ENCODE data around the gene TMEM272.

TMEM272 gene

DNA sequence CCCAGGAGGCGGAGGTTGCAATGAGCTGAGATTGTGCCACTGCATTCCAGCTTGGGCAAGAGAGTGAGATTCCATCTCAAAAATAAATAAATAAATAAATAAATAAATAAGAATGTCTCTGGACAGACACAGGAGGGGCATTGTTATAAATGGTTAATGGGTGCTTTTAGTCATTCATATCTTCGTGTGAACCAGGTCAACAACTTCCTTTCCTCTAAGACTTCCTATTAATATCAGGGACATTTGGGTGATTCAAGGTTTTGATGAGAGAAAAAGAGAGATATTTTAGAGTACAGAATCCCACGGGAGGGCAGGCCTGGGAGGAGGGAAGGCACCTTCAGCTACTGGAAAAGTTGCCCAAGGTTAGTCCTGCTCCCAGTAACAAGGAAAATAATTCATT is 64.9 kb downstream of the TMEM272 start:
- DNase-seq (ENCODE audit: low spot score), result no peak

DNA sequence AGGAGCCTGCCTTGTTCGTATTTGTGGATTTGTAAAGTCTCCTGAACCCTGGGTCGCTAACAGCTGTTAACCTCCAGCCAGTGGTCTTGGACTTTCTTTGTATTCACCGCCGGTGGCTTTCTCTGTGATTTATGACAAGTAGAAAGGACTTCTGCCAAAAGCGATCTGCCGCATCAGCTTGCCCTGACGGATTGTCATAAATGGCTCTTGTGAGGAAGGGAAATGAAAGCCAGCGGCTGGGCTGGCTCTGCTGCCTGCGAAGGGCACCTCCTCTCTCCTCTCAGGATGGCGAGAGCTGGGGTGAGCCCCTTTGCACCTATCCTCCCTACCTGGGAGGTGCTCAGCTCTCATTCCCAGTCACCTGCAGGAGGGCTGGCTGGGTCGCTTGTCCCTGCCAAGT is 66.6 kb downstream of the TMEM272 start:
- DNase-seq (ENCODE audit: low spot score), result no peak

DNA sequence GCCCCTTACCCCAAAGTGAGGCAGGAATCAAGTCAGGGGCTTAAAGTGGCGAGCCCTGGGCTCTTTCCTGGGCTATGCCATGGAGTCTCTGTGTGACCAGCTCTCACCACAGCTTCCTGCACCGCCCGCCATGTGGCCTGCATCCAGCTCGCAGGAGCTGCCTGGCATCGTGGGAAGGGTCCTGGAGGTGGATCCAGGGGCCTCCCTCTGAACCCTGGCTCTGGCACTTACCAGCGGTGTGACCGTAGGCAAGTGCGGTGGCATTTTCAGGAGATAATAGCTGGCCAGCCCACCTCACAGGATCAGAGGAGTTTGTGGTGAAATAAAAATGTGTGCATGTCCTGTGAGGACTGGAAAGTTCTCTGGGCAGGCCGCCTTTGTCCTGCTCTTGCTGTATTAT is 67.1 kb downstream of the TMEM272 start:
- DNase-seq (ENCODE audit: low spot score), result no peak

DNA sequence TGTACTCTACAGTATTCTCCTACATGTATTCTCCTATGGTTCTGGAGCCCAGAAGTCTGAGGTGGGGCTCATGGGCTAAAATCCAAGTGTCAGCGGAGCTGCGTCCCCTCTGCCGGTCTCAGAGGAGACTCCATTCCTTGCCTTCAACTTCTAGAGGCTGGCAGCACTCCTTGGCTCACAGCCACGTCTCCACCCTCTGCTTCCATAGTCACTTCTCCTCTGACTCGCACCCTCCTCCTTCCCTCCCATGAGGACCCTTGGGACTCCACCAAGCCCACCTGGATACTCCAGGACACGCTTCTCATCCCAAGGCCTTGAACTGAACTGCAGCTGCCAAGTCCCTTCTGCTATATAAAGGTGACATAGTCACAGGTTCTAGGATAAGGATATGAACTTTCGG is 68.8 kb downstream of the TMEM272 start:
- DNase-seq (ENCODE audit: low spot score), result no peak

DNA sequence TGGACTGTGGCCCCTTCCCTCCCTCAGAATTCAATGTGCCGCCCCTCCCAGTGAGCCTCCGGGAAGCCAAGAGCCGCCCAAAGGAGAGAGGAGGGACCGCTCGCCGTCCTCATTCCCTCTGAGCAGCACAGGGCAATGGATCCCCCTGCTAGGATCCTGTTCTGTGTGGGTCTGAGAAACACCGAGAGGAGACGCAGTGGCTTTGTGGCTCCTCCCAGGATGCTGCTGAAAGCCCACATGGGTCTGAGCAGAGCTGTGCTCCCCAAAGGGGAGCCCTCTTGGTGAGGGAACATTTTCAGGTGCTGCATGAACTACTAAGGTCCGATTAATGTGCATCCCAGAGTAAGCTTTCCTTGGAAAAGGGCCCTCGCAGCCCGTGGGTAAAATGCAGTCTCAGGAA is 71.5 kb downstream of the TMEM272 start:
- no peak for DNase-seq (ENCODE audit: low spot score)

DNA sequence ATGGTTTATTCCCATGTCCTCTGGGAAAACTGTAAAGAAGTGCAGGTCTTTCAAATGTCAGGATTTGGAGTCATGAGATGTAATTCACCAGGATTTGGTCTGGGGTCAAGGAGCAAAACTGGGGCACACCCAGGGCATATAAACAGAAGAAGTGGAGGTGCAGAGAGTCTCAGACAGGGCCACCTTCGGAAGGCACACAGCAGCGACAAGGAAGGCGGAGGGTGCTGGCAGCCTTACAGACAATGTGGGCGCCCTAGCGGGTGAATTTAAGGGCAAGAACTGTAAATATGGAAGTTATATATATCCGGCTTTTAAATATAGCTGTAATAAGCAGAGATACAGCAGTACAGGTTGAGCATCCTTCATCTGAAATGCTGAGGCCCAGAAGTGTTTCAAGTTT is 72.2 kb downstream of the TMEM272 start:
- no peak for DNase-seq (ENCODE audit: low spot score)

DNA sequence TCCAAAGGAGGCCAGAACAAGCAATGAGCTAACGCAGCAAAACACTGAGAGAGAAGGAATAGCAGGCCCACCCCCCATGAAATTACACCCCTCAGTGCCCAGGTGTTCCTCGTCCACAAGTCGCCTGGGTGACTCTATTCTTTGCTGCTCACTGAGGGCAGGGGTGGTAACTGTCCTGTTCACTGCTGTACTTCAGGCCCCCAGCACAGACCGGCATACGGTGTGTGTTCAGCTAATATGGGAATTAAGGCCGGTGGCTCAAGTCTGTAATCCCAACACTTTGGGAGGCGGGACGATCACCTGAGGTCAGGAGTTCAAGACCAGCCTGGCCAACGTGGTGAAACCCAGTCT is 72.9 kb downstream of the TMEM272 start:
- no peak for DNase-seq (ENCODE audit: low spot score)

DNA sequence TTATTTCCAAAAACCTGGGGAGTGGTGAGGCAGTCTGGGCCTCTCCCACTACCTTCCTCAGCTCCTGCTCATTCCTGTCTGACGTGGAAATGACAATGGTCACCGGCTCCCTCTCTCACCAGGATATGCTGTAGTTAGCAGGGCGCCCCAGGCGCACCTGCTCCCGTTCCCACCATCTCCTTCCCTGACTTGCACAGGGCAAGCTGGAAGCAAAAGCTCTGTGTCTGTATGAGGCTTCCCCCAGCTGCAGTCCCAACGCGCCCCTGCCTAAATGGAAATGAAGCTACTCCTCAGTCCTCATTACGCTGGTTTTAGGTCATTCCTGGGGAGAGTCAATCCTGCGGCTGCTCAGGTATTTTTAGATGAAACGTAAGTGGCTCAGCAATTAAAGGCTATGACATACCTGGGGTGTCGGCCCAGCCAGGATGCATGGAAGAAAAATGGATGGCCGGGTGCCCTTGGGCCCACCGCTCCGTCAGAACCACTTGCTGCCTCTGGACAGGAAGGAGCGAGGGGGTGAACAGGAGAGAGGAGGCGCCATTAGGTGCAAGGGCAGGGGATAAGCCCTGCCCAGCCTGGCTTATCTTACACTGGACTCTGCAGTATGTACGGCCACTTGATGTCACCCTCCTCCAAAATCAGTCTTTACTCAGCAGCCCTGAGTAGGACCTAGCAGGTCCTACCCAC is 73.4 kb downstream of the TMEM272 start:
- no peak for DNase-seq (ENCODE audit: low spot score)

DNA sequence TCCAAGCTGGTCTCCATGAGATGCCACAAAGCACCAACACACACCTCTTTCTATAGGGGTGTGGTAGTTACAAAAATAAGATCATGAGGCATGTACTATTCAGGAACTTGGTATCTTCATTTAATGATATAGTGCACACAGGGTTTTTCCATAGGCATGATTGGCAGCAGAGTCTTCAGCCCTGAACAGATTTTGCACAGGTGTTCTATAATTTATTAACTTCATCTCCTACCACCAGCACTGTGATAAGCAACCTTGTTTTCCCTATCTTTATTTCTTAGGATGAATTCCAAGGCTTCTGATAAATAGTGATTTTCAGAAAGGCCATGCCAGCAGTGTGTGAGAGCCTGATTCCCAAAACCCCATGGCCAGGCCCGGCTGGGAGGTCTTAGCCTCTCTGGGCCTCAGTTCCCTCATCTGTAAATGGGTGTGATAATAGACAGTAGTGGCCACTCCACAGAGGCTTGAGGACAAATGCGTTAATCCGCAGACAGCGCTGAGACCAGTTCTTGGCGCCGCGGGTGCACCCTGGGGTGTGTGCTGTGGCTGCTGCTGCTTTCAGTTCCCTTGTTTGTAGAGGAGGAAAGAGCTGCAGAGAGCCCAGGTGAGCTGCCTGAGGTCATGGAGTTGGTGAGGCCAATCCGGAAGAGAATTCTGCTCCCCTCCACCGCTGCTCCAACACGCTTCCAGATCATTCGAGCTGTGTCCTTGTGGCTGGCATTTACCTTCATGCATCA is 74.1 kb downstream of the TMEM272 start:
- DNase-seq (ENCODE audit: low spot score), result no peak

DNA sequence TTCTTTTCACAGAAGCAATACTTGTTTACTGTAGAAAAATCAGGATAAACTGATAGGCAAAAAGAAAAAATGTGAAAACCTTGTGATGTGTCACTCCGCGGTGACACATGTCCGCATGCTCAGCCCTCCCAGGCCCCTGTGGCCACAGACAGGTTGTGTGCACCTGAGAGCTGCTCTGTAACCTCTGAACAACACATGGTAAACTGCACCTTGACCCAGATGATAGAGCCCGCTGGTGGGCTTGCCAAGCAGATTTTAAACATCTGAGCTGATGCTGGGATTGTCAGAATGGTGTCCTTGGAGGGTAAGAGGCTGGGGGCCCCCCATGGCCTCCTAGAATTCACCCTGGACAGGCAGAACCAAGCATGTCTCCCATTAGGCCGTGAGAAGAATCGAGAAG is 74.8 kb downstream of the TMEM272 start:
- no peak for DNase-seq (ENCODE audit: low spot score)

DNA sequence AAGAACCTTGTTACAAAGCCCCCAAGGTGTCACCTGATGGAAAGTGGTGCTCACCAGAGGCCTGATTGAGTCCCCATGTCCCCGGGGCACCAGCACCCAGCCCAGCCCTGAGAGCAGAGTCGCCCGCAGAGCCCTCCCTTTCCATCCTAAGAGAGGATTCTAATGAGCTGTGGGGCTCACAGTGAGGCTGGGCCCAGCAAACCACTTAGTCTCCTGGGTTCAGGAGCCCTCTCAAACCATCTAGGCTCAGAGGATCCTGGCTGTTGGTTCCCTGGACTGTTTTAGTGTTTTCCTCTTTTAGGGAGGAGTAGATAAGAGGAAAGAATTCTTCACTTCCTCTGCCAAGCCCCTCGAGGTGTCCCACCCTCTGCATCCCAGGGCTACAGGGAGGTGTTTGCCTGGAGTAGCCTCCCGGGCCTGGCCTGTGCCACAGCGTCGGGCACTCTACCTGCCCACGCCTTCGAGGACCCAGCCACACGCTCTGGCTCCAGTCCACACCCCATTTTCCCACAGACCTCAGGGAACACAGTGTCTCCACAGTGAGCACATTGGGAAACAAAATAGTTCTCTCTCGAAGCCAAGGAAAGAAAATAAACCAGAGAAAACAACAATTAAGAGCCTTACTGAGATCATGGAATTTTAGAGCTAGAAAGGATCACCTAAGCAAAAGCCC is 75.4 kb downstream of the TMEM272 start:
- no peak for DNase-seq (ENCODE audit: low spot score)

DNA sequence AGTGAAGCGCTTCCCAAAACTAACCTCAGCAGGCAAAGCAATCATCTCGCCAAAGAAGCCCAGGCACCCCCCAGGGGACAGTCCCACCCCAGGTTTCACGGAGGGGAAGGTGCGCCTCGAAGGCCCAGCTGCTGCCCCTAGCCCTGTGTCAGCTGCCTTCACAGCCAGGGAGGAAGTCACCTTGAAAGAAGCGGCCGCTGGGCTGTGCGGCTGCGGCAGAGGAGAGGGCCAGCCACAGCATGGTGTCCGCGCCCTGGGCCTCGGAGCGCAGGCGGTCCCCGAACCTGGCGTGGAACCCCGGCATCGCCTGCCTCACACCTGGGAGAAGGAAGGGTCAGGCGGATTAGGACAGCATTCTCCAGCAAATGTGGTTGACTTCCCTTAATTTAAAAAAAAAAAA is 76.0 kb downstream of the TMEM272 start:
- DNase-seq (ENCODE audit: low spot score), result no peak

DNA sequence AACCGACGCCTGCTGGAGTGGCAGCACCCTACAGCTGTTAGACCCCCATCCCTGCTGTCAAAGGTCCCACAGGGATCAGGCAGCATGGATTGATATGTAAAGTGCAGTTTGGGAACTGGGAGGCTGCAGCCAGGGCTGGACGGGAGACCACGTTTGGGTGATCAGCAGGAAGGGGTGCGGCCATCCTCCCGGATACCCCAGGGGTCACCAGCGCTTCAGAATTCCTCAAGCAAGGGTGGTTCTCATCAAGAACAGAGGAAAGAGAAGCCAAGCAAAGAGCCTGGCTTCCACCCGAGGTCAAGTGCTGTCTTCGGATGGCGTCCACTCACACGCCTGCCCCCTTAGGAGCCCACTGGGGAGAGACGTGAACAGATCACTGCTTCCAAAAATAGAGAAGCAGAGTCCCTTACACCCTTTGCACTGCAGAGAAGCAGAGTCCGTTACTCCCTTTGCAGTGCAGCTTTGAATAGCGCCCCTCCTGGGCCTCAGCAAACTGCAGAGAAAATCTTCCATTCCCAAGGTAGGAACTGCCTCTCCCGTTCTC is 76.5 kb downstream of the TMEM272 start:
- DNase-seq (ENCODE audit: low spot score), result no peak

DNA sequence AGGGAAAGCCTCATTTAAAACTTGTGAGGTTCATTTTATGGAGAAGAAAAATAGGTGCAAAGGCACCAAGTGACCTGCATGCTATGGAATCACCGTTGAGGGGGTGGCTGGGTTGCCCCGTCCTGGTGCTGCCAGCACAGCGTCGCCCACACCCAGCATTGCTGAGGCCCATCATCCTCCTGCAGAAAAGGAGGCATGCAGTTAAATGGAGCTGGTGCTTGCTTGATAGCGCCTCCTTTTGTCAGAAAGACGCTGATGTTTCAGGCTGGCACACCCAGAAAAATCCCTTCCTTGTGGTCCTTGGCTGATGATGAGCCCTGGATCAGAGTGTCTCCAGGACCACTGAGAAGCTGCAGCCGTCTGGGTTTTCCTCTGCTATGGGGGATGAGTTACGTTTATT is 77.9 kb downstream of the TMEM272 start:
- DNase-seq (ENCODE audit: low spot score), result no peak

DNA sequence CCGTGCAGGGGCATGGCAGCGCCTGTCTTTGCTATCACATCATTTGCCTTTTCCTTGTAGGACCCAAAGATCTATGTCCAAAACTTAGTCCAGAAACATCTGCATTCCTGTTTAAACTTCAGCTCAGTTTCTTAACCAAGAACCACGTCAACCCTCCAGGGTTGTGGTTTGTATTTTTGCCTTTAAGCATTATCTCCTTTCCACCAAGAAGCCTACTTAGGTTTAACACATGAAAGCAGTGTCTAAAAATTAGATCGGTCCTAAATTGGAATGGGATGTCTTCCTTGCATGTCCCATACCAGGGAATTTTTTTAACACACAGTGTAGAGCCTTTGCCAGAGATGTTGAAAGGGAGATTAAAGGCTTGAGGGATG is 79.8 kb downstream of the TMEM272 start:
- DNase-seq (ENCODE audit: low spot score), result no peak

DNA sequence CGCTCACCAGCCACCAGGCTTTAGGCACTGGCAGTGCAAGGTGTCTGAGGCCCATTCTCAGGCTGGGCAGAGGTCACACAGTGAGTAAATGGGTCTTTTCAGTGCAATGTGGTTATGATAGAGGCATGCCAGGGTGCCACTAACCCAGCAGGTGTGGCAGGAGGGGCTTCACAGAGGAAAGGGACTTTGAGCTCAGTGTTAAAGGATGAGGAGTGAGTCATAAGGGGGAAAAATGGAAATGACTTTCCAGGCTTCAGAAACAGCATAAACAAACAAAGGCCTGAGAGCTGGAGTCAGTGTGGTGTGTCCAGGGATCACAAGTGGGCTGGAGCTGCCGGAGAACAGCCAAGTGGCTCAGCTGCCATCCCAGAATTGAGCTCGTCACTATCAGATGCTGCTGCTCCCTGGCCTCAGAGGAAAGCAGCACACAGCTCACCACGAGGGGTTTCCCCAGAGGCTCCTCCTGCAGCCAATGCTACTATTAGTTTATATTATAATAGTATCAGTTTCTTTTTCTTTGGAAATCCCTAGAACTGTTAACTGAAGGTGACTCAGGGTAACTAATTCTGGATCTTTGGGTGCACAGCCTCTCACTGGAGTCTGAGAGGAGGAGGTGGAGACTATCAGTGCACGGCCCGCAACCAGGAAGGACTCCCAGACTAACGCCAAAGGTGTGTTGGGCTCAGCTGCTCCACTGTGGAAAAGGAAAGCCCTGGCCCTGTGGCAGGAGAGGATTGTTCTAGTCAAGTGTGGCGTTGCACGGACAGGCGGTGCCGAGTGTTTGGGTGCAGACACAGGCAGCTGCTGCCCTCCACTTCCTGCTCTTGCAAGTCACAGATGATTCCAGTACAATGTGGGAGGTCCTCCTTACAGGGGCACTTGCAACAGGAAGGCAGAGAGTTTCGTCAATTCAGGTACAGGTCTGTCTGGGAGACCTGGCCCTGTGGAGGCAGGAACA is 80.5 kb downstream of the TMEM272 start:
- DNase-seq (ENCODE audit: low spot score), result peak; percentile 29

DNA sequence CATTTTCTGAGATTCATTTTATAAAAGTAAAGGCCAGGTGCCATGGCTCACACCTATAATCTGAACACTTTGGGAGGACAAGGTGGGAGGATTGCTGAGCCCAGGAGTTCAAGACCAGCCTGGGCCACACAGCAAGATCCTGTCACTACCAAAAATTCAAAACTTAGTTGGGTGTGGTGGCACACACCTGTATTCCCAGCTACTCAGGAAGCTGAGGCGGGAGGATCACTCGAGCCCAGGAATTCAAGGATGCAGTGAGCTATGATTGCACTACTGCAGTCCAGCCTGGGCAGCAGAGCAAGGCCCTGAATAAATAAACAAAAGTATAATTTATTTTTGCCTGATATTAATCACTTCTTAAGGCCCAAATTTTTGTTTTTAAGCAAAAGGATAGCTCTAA is 81.5 kb downstream of the TMEM272 start:
- no peak for DNase-seq (ENCODE audit: low spot score)
